Aorta (tissue), 5 donors: Measurements from ENCODE around the gene NBEA. TPM values are rescaled to one million over a fixed set of nuclear protein-coding genes. Genes with fewer than 3 reads are reported as not detected.

Source experiments
- ATAC-seq: fragments of 200-7000 bp; cut with Tn5 transposase; one replicate; pipeline ENCODE4 v1.9.1; 2022; ENCODE audit warnings: moderate library complexity; ENCODE audit not compliant: low FRiP score
- DNase-seq, 2 donors: peaks; one replicate each; pipeline ENCODE4 v3.0.0-alpha.2; 2020
- H3K27ac ChIP-seq, 2 donors: one replicate each; pipeline ENCODE4 v1.5.1; 2013; ENCODE audit warnings: low read length in 2 of 2, mild to moderate bottlenecking in 2 of 2, moderate library complexity in 2 of 2, control low read depth in 1 of 2, inconsistent platforms in 1 of 2, low read depth in 1 of 2
- H3K27me3 ChIP-seq, 2 donors: one replicate each; pipeline ENCODE4 v1.6.1; 2013; ENCODE audit warnings: control low read depth in 1 of 2, low read length in 1 of 2, mild to moderate bottlenecking in 1 of 2, moderate library complexity in 1 of 2; ENCODE audit not compliant: insufficient read depth in 2 of 2, control insufficient read depth in 1 of 2
- H3K36me3 ChIP-seq, 2 donors: one replicate each; pipeline ENCODE4 v1.6.1; 2013; ENCODE audit warnings: control low read depth in 1 of 2, low read length in 1 of 2, mild to moderate bottlenecking in 1 of 2; ENCODE audit not compliant: insufficient read depth in 2 of 2, control insufficient read depth in 1 of 2
- H3K4me1 ChIP-seq, 2 donors: one replicate each; pipeline ENCODE4 v1.6.1; 2013; ENCODE audit warnings: low read length in 2 of 2, control low read depth in 1 of 2, mild to moderate bottlenecking in 1 of 2, moderate library complexity in 1 of 2; ENCODE audit not compliant: insufficient read depth in 2 of 2, control insufficient read depth in 1 of 2
- H3K4me3 ChIP-seq, 2 donors: one replicate each; pipeline ENCODE4 v1.5.1; 2013; ENCODE audit warnings: low read length in 2 of 2, control low read depth in 1 of 2, mild to moderate bottlenecking in 1 of 2
- H3K9me3 ChIP-seq: one replicate; pipeline ENCODE4 v1.6.1; 2013; ENCODE audit warnings: mild to moderate bottlenecking, low read length; ENCODE audit not compliant: control insufficient read depth
- WGBS, 2 donors: extraction: QIAGEN DNeasy Blood & Tissue Kit; methylation state at CpG; one replicate each; pipeline ENCODE4 v1.1.7; 2013; 5-methylcytosine and 5-hydroxymethylcytosine counted together
- intact Hi-C, 2 donors: fragments of 100-400 bp; cut with DNase I; formaldehyde crosslinking; loops; one replicate each; pipeline versions ENCODE4 v1.14.2 to v1.15.0; 2022
- polyA plus RNA-seq, 2 donors: library from polyadenylated mRNA; stranded (reverse); fragments of 200-250 nt; gene quantifications; one replicate each; pipeline ENCODE4 v1.2.3, GENCODE V29; 2013
- total RNA-seq, 2 donors: library from RNA; stranded (reverse); fragmentation: NEBNext Ultra II Directional; extraction: Animal tissue kit (Norgen Biotek cat#: 25700); gene quantifications; one replicate each; pipeline ENCODE4 v1.2.1, GENCODE V29; 2021
- donor health status: healthy with polysubstance abuse.
- donor health status: Bipolar disorder and iron deficiency.
- donor health status: DM: no; HTN: no; CAD: no.
- donor health status: DM: no; HTN: no; CAD: no.
- donor health status: DM: yes; HTN: yes; CAD: no.

The NBEA gene
- total and polyA plus RNA-seq, 4 donors: 1.9 to 14.7 (median 8.8) TPM

GRCh38 chr13:35603593-35604285 lies 661.7 kb downstream of the NBEA start:
- H3K36me3 ChIP-seq: no peaks in the 10 kb centered on the region
- 78 to 84% methylated on average over 9 of the region's 9 CpGs for WGBS, 2 donors

DNA sequence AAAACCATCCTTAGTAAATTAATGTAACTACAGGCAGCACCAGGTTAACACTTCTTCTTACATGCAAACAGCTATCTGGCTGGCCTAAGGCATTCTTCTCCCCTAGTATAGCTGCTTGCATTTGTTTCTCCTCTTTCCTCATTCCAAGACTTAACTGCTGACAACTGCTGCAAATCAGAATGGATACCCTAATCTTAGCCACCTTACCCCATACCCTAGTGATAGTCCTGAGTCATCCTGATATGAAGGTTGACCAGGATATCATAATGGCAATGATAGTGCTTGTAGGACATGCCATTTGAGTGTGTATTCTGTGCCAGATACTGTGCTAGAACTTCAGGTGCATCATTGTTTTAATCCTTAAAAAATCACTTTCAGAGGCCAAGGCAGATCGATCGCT lies 672.6 kb downstream of the NBEA start:
- 98 to 100% methylated on average over 2 of the region's 2 CpGs for WGBS, 2 donors
- intact Hi-C loops: no loop called here
- no peak for DNase-seq
- Histone ChIP-seq H3K4me1 (no peaks in the 10 kb centered on the region), H3K4me3 (no peak overlapping the region), H3K36me3 (peaks cover 0 to 2% of the 10 kb centered on the region in 2 donors), H3K27me3 (no peaks in the 10 kb centered on the region), H3K9me3 (no peaks in the 10 kb centered on the region), H3K27ac (no peak overlapping the region)
- no peak for ATAC-seq

More at GRCh38 chr13:35603593-35604285, 661.7 kb downstream of the NBEA start:
- H3K27ac ChIP-seq: no peak overlapping the region
- DNase-seq (no peak), ATAC-seq (no peak)
- H3K4me3 ChIP-seq: no peak overlapping the region
- no peaks in the 10 kb centered on the region for H3K27me3 ChIP-seq
- intact Hi-C loops: no loop called here
- peaks cover 0 to 3% of the 10 kb centered on the region in 2 donors for H3K4me1 ChIP-seq
- H3K9me3 ChIP-seq: no peaks in the 10 kb centered on the region

DNA sequence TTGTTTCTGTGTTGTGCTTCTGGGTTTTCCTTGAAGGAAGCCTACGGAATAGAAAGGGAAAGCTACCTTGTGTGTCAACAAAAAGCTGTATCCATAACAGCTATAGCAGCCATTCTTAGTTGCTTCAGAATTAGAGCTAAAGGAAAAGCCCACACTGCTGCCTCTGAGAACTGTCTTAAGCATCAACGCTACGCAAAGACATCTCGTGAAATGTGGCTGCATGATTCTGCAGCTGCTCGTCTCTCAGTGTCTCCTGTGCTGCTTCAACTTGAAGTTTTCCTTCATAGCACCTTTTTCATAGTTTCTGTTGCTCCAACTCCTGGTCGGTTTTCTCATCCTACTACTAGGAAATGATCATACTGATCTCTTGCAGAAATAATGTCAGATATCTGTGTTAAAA lies 675.4 kb downstream of the NBEA start:
- WGBS, 2 donors: 75 to 84% methylated on average over 6 of the region's 6 CpGs
- H3K27me3 ChIP-seq: no peaks in the 10 kb centered on the region

DNA sequence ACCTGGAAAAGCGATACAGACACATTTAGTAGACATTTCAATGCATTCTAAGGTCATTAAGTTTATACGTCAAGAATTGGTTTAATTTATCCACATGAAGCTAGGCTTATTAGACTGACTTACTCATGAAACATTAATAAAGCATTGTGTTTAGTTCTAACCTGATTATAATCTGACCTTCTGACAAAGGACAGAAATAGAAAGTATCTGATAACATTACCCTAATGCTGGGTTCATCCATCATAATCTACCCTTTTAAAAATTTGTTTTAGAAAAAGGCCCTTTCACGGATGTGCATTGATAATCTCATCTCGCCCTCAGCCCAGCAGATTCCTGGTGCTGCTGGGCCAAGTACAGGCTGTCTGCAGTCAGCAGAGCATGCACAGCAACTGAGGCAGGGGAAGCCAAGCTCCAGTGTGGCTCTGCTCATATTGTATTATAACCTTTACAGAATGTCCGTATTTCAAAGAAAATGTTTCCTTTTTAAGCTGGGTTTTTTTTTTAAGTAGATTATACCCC lies 676.6 kb downstream of the NBEA start:
- H3K36me3 ChIP-seq: peaks cover 0 to 5% of the 10 kb centered on the region in 2 donors
- H3K27ac ChIP-seq: no peak overlapping the region
- no peak overlapping the region for H3K4me3 ChIP-seq
- H3K4me1 ChIP-seq: no peaks in the 10 kb centered on the region
- H3K27me3 ChIP-seq: no peaks in the 10 kb centered on the region
- intact Hi-C loops: no loop called here
- ATAC-seq: no peak
- no peaks in the 10 kb centered on the region for H3K9me3 ChIP-seq
- 90% methylated on average over 5 of the region's 5 CpGs for WGBS, 2 donors
- no peak for DNase-seq

More for the DNA sequence above, 675.4 kb downstream of the NBEA start:
- intact Hi-C loops: no loop called here
- no peaks in the 10 kb centered on the region for H3K9me3 ChIP-seq
- no peaks in the 10 kb centered on the region for H3K4me1 ChIP-seq
- H3K36me3 ChIP-seq: peaks cover 0 to 5% of the 10 kb centered on the region in 2 donors
- no peak overlapping the region for H3K27ac ChIP-seq
- no peak for ATAC-seq
- DNase-seq: no peak
- no peak overlapping the region for H3K4me3 ChIP-seq

DNA sequence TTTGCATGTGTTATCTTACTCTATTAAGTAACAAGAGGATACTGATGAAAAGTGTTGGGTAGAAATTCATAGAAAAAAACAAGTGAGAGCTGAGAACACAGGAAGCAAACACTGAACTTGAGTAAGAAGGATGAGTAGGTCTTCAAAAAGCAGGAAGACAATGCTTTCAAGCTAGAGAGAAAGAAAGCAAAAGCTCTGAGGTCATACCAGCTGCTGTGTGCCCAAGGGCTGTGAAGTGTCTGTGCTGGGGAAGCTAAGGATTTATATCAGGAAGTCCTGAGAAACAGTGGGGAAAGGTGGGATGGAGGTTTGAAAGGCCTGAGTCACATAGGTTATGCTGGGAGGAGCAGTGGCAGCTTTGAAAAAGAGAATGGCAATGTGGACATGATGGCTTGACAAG lies 679.9 kb downstream of the NBEA start:
- intact Hi-C loops: no loop called here
- DNase-seq (no peak), ATAC-seq (no peak)

DNA sequence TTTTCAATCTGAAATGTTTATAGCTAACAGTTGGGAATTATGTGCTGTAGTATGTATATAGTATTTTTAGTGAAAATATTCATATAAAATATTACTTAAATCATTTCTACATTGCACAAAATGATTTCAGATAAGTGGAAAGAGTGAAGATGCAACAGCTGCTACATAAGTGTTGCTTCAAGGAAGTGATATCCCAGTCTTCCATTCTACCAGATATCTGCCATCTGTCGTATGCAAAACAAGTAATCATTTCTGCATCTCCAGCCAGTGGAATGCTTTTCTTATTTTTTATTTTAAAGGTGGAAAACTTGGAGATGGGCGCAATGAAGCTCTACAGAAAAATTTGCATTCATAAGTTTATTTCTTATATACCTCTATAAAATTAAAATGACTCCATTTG lies 687.0 kb downstream of the NBEA start:
- no peak overlapping the region for H3K4me3 ChIP-seq
- H3K27ac ChIP-seq: no peak overlapping the region
- no peaks in the 10 kb centered on the region for H3K4me1 ChIP-seq
- no peaks in the 10 kb centered on the region for H3K36me3 ChIP-seq
- no peaks in the 10 kb centered on the region for H3K27me3 ChIP-seq
- intact Hi-C loops: no loop called here
- WGBS, 2 donors: 91 to 94% methylated on average over 2 of the region's 2 CpGs
- no peak for ATAC-seq
- no peaks in the 10 kb centered on the region for H3K9me3 ChIP-seq
- no peak for DNase-seq

More for the DNA sequence above, 679.9 kb downstream of the NBEA start:
- Histone ChIP-seq H3K36me3 (peaks cover 0 to 3% of the 10 kb centered on the region in 2 donors), H3K27ac (no peak overlapping the region), H3K9me3 (no peaks in the 10 kb centered on the region), H3K4me3 (no peak overlapping the region), H3K4me1 (no peaks in the 10 kb centered on the region), H3K27me3 (no peaks in the 10 kb centered on the region)

- H3K9me3 ChIP-seq: no peaks in the 10 kb centered on the region
- intact Hi-C loops: no loop called here
- H3K4me1 ChIP-seq: no peaks in the 10 kb centered on the region
- no peaks in the 10 kb centered on the region for H3K36me3 ChIP-seq
- H3K27me3 ChIP-seq: no peaks in the 10 kb centered on the region
- H3K4me3 ChIP-seq: no peak overlapping the region
- ATAC-seq: peak; percentile 73
- no peak for DNase-seq
- WGBS, 2 donors: 58 to 60% methylated on average over 5 of the region's 5 CpGs
- H3K27ac ChIP-seq: no peak overlapping the region
Measured at GRCh38 chr13:35630551-35631275, 688.6 kb downstream of the NBEA start.

DNA sequence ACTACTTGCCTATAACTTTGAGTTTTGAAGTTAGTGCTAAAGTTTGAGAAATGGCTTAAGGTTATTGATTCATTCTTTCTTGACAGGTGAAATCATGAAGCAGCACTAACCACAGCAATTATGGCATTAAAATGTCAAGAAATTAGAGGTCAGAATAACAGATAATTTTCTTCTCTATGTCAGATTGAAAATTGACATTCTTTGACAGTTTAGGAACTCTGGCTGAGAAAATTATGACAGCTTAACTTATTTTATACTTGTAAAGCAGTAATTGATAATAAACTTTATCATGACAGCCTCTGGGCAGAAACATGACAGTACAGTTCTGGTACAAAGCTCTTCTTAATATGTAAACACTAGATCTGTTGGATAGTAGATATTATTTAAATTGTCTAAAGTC lies 689.6 kb downstream of the NBEA start:
- no peak for DNase-seq
- intact Hi-C loops: no loop called here
- H3K4me1 ChIP-seq: no peaks in the 10 kb centered on the region
- ATAC-seq: no peak
- no peaks in the 10 kb centered on the region for H3K27me3 ChIP-seq
- H3K4me3 ChIP-seq: no peak overlapping the region
- no peak overlapping the region for H3K27ac ChIP-seq
- no peaks in the 10 kb centered on the region for H3K9me3 ChIP-seq
- no peaks in the 10 kb centered on the region for H3K36me3 ChIP-seq

- ATAC-seq: no peak
- H3K36me3 ChIP-seq: no peaks in the 10 kb centered on the region
Measured at GRCh38 chr13:35643625-35644024, 701.6 kb downstream of the NBEA start.

More at GRCh38 chr13:35643625-35644024, 701.6 kb downstream of the NBEA start:
- Histone ChIP-seq H3K4me1 (no peaks in the 10 kb centered on the region), H3K27ac (no peak overlapping the region), H3K27me3 (no peaks in the 10 kb centered on the region), H3K4me3 (no peak overlapping the region), H3K9me3 (no peaks in the 10 kb centered on the region)
- 56 to 62% methylated on average over 3 of the region's 3 CpGs for WGBS, 2 donors
- intact Hi-C loops: no loop called here
- DNase-seq: no peak
